NOMO-1 treated with DMSO at 0.1 percent for 48 hours (cell line): ENCODE results near the gene SEZ6L2.
"Not testable (repeated sequence)": the region's sequence is repeated elsewhere in the genome, so short reads cannot be mapped to it uniquely, and the experiment has no call there.

Experiments used
- DNase-seq: peaks from one replicate; lab custom pipeline; 2025; ENCODE audit not compliant: unreplicated experiment; lab: John Stamatoyannopoulos, UW

Gene SEZ6L2

DNA sequence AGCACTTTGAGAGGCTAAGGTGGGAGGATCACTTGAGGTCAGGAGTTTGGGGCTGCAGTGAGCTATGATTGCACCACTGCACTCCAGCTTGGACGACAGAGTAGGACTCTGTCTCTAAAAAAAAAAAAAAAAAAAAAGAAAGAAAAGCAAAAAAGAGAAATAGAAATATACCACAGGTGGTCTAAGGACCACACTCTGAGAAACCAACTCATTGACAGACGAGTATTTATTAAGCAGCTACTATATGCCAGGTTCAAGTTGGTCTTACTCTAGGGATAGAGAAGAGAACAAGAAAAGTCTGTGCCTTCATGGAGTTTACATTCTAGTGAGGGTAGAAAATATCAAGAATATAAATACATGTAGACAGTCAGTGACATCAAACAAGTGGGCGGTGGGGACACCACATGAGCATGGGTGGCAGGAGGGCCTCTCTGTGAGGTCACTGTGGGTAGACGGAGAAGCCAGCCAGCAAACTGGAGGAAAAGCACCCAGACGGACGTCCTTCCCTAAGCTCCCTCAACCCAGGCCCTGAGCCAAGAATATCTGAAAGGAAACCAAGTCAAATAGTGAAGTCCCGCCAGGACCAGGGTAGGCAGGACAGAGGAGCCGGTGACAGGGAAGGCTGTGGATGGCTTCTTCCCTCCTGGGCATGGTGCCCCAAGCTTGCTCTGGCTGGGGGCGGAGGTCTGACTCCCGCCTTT is 41.1 kb downstream of the SEZ6L2 start:
- DNase-seq = no peak

DNA sequence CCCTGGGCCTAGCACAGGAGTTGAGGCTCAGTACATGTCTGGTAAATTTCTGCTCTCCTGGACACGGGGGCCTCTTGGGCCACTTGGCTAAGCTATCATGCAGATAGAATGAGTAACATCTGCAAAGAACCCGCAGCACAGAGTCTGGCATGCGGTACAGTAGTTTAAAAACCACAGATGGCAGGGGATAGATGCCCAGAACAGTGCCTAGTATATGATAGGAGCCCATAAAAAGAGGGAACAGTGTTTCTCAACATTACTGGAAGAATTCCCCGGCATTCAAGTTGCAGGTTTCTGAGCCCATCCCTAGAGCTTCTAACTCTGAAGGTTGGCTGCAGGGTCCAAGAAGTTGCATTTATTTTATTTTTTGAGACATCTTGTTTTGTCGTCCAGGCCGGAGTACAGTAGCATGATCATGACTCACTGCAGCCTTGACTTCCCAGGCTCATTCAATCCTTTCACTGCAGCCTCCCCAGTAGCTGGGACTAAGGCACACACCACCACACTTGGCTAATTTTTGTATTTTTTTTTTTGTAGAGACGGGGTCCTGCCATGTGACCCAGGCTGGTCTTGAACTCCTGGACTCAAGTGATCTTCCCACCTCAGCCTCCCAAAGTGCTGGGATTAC is 42.1 kb downstream of the SEZ6L2 start:
- DNase-seq = no peak

DNA sequence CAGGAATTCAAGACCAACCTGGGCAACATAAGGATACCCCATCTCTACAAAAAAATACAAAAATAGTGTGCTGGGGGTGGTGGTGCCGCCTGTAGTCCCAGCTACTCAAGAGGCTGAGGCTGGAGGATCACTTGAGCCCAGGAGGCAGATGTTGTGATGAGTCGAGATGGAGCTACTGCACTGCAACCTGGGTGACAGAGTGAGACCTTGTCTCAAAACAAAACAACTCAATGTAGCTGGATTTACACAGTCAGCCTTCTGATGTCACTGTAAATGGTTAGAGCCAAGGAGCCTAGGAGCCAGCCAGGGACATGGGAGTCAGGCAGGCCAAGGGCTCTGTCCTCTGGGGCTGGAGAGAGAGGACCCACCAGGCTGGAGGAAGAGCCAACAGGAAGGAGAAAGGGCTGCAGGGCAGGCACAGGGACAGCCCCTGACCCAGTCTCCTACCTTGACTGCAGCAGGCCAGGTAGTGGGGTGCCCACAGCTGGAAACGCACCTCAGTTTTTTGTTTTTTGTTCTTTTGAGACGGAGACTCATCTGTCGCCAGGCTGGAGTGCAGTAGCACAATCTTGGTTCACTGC is 44.7 kb downstream of the SEZ6L2 start:
- no peak for DNase-seq

DNA sequence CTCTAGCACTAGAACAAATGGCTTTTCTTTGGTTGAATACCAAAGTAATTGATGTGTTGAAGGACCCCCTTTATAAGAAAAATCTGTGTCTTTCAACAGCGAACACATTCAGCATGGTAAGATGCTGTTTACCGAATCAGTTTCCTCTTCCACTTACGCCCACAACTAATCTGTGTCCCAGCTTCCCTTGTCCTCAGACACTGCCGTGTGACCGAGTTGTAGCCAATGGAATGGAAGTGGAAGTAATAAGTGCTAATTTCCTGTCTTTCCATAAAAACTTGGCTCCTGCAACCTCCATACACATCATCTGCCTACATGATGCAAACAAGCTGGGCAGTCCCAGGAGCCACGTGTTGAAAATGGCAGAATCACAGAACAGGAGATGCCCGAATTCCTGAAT is 46.7 kb downstream of the SEZ6L2 start:
- no peak for DNase-seq

DNA sequence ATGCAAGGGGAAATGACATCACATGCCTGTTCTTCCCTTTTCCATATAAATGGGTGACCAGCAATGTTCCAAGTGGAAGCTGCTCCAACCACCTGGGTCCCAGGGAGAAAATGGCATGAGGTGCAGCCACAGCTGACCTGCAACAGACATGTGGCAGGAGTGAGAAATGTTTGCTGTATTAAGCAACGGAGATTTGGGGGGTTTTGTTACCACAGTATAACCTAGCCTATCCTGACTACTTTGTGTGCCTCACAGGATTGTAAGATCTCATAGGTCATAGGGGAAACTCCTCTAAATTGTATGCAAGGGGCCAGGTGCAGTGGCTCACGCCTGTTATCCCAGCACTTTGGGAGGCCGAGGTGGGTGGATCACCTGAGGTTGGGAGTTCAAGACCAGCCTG is 48.4 kb downstream of the SEZ6L2 start:
- DNase-seq = no peak

DNA sequence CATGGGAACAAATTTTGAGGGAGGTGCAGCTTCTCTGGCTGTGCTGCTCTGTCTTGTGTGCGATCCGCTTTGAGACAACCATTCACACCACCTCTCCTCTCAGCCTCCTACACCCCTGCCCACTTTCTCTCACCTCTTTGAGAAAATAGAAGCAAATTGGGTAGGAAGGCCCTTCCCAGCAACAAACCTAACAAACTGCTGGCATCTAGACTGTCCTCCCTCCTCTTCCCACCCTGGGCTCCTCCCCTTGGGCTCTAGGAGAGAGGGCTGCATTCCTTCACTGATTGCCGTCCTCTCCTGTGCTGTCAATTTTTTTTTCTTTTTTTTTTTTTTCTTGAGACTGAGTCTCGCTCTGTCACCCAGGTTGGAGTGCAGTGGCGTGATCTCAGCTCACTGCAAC is 49.8 kb downstream of the SEZ6L2 start:
- no peak for DNase-seq

DNA sequence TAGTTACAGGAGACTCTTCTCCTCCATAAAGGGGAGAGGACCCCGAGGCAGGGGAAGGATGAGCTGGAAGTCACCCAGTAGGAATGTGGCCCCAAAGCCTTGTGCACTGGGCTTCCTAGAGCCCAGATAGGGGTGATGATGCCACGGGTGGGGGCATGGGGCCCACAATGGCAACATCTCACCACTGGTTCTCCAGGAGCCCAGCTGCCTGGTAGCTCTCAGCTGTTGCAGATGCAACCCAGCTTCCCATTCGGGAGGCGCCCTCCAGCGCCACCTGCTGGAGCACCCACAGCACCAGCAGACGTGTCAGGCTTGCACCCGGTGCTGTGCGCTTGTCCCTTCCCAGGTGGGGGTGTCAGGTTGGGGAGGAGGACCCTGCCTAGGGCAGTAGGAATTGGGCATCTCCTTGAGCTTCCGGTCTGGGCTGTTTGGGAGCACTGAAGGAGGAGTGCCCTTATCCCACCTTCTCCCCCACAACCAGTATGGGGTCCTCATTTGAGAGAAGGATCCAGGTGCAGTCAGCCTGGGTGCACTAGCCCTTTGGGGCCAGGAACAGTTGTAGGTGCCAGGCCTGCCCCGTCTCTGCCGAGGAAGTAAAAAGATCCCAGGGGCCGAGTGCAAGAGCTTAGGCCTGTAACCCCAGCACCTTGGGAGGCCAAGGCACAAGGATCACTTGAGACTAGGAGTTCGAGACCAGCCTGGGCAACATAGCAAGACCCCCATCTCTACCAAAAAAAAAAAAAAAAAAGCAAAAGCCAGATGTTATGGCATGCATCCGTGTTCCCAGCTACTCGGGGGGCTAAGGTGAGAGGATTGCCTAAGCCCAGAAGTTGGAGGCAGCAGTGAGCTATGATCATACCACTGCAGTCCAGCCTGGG is 50.7 kb downstream of the SEZ6L2 start:
- DNase-seq = peak; percentile 48

DNA sequence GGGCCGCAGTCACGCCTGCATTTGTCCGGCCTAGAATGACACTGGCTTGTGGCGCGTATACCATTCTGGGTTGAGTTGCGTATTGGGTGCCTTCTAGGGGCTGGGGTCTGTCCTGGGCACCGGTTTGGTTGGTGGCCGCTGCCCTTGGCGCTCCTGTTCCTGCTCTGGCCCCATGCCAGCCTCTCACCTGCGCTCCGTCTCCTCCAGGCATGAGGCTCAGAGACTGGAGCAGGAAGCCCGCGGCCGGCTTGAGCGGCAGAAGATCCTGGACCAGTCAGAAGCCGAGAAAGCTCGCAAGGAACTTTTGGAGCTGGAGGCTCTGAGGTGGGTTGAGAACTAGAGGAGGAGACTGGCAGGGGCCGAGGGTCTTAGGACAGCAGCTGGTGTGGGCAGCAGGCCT is 53.7 kb downstream of the SEZ6L2 start:
- DNase-seq = no peak

DNA sequence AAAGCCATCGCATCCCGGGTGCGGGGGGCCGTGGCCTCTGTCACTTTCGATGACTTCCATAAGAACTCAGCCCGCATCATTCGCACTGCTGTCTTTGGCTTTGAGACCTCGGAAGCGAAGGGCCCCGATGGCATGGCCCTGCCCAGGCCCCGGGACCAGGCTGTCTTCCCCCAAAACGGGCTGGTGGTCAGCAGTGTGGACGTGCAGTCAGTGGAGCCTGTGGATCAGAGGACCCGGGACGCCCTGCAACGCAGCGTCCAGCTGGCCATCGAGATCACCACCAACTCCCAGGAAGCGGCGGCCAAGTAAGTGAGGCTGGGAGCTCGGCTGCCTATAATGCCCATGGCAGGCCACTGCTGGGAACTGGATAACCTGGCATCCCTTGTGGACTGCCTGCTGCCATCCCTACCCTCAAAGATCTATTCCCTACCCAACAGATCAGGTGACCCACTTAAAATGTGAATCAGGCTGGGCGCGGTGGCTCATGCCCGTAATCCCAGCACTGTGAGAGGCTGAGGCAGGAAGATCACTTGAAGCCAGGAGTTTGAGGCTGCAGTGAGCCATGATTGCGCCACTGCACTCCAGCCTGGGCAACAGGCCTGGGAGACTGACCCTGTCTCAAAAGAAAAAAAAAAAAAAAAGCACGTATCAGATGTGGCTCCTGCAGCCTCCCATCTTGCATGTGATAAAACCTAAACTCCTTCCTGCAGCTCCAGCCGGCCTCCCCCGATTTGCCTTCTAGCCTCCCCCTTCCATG is 54.6 kb downstream of the SEZ6L2 start:
- no peak for DNase-seq

DNA sequence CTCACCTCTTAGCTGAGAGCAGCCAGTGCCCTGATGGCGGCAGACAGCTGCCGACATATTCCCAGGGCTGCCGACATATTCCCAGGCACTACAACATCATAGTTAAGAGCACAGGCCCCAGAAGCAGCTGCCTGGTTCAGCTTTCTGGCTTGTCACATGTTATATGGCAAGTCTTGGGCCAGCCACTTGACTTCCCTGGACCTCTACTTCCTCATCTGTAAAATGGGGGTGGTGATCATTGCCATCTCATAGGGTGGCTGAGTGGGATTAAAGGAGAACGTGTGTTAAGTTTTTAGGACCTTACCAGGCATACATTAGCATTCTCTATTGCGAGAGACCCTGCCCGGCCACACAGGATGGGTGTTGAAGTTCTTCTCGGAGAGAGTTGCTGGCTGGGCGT is 55.4 kb downstream of the SEZ6L2 start:
- no peak for DNase-seq

DNA sequence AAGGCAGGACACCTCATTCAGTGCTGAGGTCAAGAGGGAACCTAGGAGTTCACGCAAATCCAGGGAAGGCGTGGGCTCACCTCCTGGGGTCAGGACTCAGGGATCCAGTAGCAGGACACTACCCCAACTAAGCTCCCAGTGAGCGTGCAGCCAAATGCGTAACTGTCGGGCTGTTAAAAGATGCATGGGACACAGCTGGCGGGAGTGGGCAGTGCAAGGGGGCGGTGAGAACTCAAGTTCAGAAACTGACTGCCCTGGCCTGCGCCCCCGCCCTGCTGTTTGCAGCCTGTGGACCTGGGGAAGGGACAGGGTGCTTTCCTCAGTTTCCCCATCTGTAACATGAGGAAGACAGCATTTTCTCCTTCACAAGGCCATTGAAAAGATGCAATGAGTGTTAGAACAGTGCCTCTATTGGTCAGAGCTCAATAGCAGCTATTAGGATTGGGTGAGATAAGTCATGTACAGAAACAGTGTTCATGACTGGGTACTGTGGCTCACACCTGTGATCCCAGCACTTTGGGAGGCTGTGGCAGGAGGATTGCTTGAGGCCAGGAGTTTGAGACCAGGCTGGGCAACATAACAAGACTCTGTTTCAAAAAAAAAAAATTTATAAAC is 56.5 kb downstream of the SEZ6L2 start:
- DNase-seq = no peak

DNA sequence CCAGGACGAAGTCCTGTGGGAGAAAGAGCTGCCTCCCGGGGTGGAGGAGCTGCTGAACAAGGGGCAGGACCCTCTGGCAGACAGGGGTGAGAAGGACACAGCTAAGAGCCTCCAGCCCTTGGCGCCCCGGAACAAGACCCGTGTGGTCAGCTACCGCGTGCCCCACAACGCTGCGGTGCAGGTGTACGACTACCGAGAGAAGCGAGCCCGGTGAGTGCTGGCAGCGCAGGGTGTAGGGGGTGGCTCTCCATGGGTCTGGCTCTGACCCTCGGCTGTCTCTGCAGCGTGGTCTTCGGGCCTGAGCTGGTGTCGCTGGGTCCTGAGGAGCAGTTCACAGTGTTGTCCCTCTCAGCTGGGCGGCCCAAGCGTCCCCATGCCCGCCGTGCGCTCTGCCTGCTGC is 57.7 kb downstream of the SEZ6L2 start:
- no peak for DNase-seq

DNA sequence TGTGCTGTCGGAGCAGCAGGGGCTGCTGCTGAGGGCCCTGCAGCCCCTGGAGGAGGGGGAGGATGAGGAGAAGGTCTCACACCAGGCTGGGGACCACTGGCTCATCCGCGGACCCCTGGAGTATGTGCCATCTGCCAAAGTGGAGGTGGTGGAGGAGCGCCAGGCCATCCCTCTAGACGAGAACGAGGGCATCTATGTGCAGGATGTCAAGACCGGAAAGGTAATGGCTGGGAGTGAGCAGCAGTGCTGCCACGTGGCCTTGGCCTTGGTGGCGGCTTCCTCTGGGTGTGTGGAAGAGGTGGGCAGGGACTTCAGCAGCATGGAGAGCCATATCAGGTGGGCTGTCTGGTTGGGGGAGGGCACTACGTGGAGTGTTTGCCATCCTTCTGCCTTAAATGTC is 59.1 kb downstream of the SEZ6L2 start:
- no peak for DNase-seq

DNA sequence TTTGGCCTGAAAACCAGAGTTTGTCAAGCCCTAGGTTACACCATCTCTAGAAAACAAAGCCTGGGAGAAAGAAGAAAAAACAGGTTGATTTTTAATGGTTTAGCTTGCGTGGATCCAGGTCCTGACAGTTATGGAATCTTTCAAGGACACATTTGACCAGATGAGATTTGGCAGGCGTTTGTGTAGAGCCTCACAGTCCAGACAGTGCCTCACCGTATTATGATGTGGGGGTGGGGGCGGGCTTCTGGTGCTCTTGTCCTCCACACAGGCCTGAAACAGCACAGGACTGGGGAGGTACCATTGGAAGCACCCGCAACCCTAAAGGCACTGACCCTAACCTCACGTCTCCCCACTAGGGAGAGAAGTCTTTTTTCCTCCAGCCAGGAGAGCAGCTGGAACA is 59.5 kb downstream of the SEZ6L2 start:
- no peak for DNase-seq

DNA sequence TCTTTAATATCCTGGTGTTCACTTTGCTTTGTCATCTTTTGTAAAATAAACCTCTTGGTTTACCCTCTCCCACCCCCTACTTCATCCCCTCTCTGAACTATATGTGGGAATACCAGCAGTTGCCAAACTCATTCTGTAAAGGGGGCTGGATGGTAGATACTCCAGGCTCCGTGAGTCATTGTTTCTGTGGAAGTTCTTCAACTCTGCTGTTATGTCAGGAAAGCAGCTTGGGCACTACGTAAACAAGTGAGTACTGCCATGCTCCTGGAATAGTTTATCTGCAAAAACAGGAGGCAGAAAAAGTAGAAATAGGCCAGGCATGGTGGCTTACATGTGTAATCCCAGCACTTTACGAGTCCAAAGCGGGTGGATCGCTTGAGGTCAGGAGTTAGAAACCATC is 61.5 kb downstream of the SEZ6L2 start:
- no peak for DNase-seq

DNA sequence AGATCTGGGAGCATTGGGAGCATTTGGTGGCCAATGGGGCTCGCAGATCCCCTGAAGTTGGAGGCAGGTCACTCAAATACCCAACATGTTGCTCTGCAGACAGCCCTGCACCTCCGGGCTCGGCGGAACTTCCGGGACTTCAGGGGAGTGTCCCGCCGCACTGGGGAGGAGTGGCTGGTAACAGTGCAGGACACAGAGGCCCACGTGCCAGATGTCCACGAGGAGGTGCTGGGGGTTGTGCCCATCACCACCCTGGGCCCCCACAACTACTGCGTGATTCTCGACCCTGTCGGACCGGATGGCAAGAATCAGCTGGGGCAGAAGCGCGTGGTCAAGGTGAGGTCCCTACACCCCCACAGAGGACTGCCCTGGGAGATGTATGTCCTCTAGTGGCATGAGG is 62.7 kb downstream of the SEZ6L2 start:
- no peak for DNase-seq

DNA sequence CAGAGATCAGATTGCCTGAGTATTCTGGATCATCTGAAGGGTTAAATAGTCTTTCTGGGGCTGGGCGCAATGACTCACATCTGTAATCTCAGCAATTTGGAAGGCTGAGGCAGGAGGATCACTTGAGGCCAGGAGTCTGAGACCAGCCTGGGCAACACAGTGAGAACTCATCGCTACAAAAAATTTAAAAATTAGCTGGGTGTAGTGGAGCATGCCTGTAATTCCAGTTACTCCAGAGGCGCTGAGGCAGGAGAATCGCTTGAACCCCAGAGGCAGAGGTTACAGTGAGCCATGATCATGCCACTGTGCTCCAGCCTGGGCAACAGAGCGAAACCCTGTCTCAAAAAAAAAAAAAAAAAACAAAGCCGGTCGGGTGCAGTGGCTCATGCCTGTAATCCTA is 63.4 kb downstream of the SEZ6L2 start:
- DNase-seq = no peak

DNA sequence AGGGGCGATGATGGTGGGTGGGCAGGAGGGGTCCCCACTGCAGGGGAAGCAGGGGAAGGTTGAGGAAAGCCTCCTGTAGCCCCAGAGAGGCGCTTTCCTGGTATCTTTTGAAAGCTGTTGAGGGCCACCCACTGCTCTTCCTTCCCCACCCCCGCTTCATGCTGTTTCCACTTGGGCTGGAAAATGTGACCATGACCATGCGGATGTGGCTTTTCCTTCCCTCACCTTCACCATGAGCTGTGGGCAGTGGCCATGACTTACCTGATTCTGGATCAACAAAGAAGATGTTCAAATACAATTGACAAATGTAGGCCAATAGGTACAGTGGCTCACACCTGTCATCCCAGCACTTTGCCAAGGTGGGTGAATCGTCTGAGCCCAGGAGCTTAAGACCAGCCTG is 65.3 kb downstream of the SEZ6L2 start:
- no peak for DNase-seq

DNA sequence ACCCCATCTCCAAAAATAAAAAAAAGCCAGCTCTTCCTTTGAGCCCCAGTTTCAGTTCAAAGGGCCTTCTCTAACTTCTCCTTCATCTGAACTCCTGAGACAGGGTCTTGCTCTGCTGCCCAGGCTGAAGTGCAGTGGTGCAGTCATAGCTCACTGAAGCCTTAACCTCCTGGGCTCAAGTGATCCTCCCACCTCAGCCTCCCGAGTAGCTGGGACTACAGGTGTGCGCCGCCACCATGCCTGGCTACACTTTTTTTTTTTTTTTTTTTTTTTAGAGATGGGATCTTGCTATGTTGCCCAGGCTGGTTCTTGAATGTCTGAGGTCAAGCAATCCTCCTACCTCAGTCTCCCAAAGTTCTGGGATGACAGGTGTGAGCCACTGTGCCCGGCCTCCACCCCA is 66.1 kb downstream of the SEZ6L2 start:
- not testable (repeated sequence) for DNase-seq

DNA sequence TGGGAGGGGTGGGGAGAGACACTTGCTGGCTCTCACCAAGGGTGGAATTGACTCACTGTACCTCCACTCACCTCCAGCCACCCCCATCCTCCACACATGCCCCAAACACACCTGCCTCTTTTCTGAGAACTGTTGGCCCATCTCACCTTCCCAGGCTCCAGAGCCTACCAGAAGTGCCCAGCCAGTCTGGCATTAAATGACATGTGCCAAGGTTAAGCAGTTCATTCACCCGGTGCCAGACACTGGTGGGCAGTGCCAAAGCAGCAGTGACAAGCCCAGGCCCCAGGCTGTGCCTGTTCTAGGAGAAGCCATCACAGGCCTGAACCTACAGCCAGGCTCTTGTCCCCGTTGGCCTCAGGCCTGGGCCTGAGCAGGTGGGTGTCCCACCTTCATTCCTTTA is 67.9 kb downstream of the SEZ6L2 start:
- DNase-seq = no peak

DNA sequence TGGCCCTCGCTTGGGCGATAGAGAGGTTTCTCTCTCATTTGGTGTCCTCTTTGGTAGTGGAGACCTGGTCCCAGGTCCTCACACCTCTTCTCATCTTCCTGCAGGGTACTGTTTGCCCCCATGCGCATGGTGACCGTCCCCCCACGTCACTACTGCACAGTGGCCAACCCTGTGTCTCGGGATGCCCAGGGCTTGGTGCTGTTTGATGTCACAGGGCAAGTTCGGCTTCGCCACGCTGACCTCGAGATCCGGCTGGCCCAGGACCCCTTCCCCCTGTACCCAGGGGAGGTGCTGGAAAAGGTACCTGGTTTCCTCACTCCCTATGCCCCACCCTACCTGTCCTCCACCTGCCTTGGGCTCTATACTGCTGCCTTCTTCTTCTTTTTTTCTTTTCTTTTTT is 68.6 kb downstream of the SEZ6L2 start:
- no peak for DNase-seq
